ENCODE measurements around the gene PSME3IP1.
"Not testable (repeated sequence)": the region's sequence is repeated elsewhere in the genome, so short reads cannot be mapped to it uniquely, and the experiment has no call there.

The PSME3IP1 gene

GRCh38 chr16:57200321-57200720, 14.5 kb upstream of the PSME3IP1 start:
- not testable (repeated sequence) for DNase-seq (ENCODE audit: low read depth, low spot score)

DNA sequence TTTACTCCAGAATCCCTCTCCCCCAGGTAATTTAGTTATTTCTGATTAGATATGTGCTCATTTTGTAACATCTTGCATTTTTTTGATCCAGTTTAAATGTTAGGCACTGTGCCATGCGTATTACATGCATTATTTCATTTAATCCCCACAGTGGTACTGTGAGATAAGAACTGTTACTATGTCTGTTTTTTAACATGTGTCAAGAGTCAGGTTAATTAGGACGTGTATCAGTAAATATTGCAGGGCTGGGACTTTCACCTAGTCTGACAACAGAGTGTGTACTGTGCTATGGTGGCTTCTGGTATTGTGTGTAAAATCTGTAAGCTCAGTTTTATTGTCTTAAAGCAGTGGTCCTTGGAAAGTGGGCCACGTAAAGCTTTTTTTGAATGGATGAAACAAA, 10.9 kb upstream of the PSME3IP1 start:
- no peak for DNase-seq (ENCODE audit: low read depth, low spot score)

DNA sequence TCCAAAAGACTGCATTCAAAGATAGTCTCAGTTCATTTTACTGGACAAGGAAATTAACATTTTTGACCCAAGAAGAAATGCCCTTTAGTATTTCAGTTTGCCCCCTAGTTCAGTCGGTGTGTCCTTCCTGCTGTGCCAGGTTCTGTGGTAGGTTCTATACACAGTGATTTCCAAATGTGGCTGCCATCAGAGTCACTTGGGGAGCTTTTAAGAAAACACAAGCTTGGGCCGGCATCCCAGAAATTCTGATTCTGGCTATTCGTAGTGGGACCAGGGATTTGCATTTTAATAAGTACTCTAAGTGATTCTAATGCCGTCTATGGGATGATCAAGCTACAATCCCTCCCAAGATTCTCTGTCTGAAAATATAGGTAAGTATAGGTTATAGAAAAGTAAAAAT, 10.4 kb upstream of the PSME3IP1 start:
- no peak for DNase-seq (ENCODE audit: low read depth, low spot score)

DNA sequence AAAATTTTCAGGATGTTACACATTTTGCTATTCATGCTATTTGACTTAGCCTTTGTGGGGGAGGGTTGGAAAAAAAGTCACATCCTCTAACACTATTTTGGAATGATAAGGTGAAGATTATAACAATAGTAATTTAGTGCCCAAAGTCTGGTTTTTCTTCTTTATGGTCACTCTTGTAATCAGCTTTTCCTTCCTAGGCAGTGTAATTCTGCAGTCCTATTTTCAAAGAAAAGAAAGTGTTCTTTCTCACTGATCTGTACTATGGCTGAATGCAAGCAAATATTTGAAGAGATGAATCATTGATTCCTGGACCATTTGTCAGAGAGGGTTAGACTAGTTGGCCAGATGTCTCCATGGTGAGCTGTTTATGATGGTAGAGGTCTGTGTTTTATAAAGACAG, 8.7 kb upstream of the PSME3IP1 start:
- DNase-seq (ENCODE audit: low read depth, low spot score): no peak

GRCh38 chr16:57192720-57193486, 7.1 kb upstream of the PSME3IP1 start:
- no peak for DNase-seq (ENCODE audit: low read depth, low spot score)

- no peak for DNase-seq (ENCODE audit: low read depth, low spot score)
These were observed 6.3 kb upstream of the PSME3IP1 start for GRCh38 chr16:57192146-57192545.

GRCh38 chr16:57191056-57191571, 5.3 kb upstream of the PSME3IP1 start:
- no peak for DNase-seq (ENCODE audit: low read depth, low spot score)

DNA sequence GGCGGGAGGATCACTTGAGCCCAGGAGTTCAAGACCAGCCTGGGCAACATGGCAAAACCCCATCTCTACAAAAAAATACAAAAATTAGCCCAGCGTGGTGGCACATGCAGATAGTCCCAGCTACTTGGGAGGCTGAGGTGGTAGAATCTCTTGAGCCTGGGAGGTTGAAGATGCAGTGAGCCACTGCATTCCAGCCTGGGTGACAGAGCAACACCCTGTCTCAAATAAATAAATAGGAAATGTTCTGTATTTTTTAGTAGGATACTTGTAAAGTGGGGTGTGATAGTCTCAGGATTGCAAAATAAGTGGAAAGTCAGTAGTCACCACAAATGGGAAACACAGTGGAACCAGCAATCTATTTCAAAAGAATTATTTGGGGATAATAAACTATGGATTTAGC, 4.3 kb upstream of the PSME3IP1 start:
- no peak for DNase-seq (ENCODE audit: low read depth, low spot score)

DNA sequence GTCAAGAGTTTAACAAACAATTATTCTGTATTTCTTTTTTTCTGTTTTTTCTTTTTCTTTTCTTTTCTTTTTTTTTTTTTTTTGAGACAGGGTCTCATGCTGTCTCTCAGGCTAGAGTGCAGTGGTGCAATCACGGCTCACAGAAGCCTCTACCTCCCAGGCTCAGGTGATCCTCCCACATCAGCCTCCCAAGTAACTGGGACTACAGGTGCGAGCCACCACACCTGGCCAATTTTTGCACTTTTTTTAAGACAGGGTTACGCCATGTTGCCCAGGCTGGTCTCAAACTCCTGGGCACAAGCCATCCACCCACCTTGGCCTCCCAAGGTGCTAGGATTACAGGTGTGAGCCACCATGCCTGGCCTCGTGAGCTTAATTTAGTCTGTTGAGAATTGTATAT, 3.7 kb upstream of the PSME3IP1 start:
- not testable (repeated sequence) for DNase-seq (ENCODE audit: low read depth, low spot score)

DNA sequence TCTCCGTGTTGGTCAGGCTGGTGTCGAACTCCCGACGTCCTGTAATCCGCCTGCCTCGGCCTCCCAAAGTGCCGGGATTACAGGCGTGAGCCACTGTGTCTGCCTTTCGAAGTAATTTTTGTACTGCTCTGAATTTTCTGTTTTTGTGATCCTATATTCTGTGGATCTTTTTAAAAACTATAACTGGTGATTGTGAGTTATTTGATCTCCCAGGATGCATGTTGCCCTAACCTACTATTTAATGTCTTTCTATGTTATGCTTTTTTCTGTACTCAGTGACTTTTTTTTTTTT, 2.8 kb upstream of the PSME3IP1 start:
- no peak for DNase-seq (ENCODE audit: low read depth, low spot score)

GRCh38 chr16:57187902-57188710, 2.3 kb upstream of the PSME3IP1 start:
- not testable (repeated sequence) for DNase-seq (ENCODE audit: low read depth, low spot score)

GRCh38 chr16:57186872-57187854, 1.3 kb upstream of the PSME3IP1 start:
- no peak for DNase-seq (ENCODE audit: low read depth, low spot score)

DNA sequence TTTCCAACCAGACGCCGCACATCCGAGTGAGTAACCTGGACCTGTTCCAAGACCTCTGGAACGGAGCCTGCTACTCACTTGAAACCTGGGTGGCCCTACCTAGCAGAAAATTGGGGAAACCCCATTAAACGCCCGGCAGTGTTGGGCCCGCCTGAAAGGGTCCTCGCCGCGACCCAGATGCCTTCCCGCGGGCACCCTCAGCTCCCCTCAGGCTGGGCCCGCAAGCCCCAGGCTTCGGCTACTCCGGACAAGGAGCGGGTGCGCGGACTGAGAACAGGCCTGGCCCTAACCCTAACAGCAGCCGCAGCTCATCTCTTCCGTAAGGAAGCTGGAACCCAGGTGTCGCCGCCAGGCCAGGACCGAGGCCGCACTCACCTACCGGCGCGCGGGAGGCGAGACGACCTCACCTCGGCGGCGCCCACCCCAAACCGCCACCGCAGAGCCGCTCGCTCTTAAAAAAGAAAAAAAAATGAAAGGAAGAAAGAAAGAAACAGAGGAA, 344 bp downstream of the PSME3IP1 start:
- no peak for DNase-seq (ENCODE audit: low read depth, low spot score)

GRCh38 chr16:57184887-57185445, 873 bp downstream of the PSME3IP1 start:
- no peak for DNase-seq (ENCODE audit: low read depth, low spot score)

DNA sequence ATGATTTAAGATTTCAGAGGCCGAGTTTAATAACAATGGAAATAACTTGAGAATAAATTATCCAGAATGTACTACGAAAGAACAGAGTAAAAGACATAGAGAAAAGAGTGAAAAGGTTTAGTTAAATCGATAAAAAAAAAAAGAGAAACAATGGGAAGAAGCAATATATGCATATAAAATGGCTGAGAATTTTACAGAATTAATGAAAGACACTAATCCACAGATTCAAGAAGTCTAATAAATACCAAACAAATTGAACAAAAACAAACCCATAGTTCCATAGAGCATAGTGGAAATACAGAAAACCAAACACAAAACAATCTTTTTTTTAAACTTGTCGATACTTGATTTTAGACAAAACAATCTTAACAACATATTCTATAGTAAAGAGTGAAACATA, 1.7 kb downstream of the PSME3IP1 start:
- no peak for DNase-seq (ENCODE audit: low read depth, low spot score)

DNA sequence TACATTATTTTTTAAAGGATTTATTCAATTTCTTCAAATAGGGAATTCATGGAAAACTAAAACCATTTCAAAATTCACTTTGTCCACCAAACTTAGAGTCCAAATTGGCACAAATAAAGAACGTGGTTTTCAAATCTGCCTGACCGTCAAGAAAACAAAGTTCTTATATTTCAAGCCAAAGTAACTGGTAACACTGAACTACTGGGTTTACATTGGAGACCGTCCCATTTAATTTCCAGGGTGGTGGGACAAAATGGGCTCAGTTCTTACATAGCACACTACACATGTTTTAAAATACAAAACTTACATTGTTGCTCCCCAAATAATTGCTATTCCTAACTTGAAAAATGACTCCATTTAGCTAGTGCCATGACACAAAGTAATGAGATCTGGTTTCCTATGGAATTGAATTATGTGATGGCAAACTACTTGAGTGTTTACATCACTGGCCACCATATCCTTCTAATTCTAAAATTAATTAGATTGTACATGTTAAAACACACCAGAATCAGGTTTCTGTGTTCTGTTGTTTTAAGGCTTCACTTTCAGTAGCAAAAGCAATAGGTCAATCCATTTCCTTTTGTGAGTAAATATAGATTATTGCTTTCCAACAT, 6.5 kb downstream of the PSME3IP1 start:
- DNase-seq (ENCODE audit: low read depth, low spot score): no peak

GRCh38 chr16:57178793-57179212, 7.0 kb downstream of the PSME3IP1 start:
- DNase-seq (ENCODE audit: low read depth, low spot score): no peak

DNA sequence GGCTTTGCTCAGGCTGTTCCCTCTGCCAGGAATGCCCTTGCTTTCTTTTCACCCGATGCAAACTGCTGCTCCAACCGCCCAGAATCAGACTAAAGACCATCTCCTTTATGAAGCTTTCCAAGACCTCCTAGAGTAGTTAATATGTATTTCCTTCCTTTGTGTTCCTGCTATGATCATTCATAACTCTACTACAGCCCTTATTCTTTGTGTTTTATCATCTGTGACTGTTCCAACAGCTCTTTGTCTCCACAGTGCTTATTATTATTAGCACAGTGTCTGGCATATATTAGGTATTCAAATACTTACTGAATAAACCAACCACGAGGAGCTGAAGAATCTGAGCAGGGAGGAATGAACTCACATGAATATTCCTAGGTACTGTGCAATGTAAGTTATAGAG, 7.6 kb downstream of the PSME3IP1 start:
- DNase-seq (ENCODE audit: low read depth, low spot score): no peak

DNA sequence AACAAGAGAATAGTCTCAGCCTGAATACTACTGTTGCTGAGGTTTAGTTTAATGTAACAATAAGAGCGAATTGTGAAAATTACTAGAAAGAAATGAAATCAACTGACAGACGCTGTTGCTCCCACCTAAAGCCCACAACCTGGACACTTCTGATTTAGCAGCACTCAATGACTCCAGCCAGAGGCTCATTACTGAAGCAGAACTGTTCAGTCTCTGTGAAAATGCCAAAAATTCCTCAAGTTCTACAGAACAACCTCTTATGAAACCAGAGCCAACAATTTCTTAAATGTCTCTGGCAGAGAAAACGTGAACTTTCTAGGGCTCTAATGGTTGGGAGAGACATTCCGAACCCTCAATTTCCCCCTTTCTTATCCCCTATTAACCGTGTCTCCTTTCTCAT, 9.9 kb downstream of the PSME3IP1 start:
- DNase-seq (ENCODE audit: low read depth, low spot score): no peak

GRCh38 chr16:57172721-57173290, 13.0 kb downstream of the PSME3IP1 start:
- DNase-seq (ENCODE audit: low read depth, low spot score): no peak

Measured in activated CD4-positive, CD25-positive, alpha-beta regulatory T cell treated with anti-CD3 and anti-CD28 coated beads, Interleukin-2, amount 50 U/mL, for 16 hours (primary cell).